GM19372 (cell line): ENCODE data around the gene PVR.

Source experiments
- ATAC-seq: cut with Tn5 transposase; IDR thresholded peaks from one replicate; pipeline ENCODE4 v1.9.1; 2021; ENCODE audit warnings: mild to moderate bottlenecking, low read depth, moderate library complexity; ENCODE audit not compliant: unreplicated experiment

PVR gene

DNA sequence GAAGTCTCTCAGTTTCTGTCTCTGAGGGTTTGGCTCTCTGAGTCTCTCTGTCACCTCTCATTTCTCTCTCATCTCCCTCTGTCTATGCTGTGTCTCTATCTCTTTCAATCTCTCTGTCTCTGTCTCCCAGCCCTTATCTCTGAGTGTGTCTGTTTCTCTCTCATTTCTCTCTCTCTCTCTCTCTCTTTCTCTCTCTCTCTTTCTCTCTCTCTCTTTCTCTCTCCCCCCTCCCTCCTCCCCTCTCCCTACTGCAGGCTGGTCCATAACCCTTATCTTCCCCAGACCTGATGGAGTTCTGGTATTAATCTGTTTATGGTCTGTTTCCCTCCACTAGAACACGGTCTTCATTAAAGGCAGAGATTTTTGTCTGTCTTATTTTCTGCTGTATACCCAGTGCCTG, 1.3 kb upstream of the PVR start:
- ATAC-seq, result no peak

GRCh38 chr19:44644402-44645016, 799 bp downstream of the PVR start:
- ATAC-seq, result no peak

- ATAC-seq, result no peak
These were observed 1.8 kb downstream of the PVR start for GRCh38 chr19:44645407-44646048.

GRCh38 chr19:44646049-44646416, 2.3 kb downstream of the PVR start:
- no peak for ATAC-seq

DNA sequence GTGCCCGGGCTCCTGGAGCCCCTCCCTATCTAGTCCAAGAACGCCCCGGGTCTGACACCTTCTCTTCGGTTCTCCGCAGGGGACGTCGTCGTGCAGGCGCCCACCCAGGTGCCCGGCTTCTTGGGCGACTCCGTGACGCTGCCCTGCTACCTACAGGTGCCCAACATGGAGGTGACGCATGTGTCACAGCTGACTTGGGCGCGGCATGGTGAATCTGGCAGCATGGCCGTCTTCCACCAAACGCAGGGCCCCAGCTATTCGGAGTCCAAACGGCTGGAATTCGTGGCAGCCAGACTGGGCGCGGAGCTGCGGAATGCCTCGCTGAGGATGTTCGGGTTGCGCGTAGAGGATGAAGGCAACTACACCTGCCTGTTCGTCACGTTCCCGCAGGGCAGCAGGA, 3.4 kb downstream of the PVR start:
- ATAC-seq, result no peak

GRCh38 chr19:44648631-44649251, 5.0 kb downstream of the PVR start:
- ATAC-seq, result no peak

DNA sequence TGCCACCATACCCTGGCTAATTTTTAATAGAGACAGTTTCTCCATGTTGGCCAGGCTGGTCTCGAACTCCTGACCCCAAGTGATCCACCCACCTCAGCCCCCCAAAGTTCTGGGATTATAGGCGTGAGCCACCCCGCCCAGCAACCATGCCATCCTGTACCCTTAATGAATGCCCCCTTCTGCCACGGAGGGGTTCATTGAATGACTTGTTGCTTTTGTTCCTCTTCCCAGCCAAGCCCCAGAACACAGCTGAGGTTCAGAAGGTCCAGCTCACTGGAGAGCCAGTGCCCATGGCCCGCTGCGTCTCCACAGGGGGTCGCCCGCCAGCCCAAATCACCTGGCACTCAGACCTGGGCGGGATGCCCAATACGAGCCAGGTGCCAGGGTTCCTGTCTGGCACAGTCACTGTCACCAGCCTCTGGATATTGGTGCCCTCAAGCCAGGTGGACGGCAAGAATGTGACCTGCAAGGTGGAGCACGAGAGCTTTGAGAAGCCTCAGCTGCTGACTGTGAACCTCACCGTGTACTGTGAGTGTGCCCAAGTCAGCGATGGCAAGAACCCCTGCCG, 6.0 kb downstream of the PVR start:
- ATAC-seq, result no peak

DNA sequence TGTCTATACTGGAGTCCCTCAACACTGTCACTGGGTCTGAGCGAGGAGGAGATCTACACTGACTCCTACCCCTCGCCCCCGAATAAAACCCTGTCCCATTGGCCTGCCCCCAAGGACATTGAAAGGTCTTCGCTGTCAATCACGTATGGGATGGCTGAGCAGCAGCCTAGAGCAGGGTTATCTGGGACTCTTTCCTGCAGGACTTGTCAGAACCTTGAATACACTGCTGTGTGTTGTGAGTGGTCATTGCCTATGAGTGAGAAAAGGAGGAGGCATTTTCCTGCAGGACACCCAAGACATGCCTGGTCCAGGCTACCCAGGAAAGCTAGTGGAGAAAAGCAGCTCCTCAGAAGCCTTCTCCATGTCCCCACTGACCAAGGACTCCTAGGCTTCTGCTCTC, 9.6 kb downstream of the PVR start:
- no peak for ATAC-seq

DNA sequence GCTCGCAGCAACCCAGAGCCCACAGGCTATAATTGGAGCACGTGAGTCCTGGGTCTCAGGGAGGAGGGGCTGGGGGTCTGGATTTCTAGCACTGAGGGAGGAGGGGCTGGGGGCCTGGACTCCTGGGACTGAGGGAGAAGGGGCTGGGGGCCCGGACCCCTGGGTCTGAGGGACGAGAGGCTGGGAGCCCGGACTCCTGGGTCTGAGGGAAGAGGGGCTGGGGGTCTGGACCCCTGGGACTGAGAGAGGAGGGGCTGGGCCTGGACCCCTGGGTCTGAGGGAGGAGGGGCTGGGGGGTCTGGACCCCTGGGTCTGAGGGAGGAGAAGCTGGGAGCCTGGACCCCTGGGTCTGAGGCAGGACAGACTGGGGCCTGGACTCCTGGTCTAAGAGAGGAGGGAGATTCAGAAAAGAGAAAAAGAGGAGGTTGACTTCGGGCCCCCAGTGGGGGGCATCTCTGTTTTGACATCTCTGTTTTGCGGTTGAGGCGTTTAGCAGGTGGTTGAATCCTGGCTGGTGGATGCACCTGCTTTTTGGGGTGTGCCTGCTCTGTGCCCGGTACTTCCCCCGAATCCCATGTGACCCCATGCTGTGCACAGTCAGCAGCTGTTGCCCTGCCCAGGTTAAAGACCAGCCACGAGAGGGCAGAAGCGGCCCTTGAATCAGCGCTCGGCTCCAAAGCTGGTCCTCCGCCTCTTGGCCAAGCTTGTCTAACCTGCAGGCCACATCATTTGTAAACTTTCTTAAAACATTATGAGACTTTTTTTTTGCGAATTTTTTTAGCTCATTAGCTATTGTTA, 10.5 kb downstream of the PVR start:
- peak; percentile 82 for ATAC-seq

- no peak for ATAC-seq
These were observed 13.7 kb downstream of the PVR start for GRCh38 chr19:44657211-44657921.

DNA sequence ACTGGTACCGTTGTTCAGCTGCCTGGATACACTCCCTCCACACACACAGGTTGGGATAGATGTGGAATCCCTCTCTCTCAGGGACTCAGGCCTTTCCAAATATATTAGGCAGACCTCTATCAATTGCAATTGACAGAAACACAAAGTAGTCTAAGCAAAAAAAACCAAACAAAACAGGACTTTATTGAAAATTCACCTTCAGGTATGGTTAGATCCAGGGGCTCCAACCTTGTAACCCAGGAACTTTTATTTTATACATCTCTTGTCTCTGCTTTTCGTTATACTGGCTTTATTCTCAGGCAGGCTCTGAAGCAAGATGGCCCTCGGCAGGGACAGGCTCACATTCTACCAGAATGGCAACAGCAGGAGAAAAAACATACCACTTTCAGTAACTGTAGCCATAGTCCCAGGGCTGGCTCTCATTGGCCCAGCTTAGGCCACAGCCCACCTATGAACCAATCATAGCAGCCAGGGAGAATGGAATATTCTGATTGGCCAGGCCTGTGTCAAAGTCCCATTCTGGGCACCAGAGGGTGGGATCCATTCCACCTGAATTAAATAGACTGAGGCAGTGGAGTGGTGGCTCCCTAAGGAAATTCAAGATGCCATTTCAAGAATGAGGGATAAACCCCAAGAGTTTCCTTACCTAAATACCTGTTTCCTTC, 14.5 kb downstream of the PVR start:
- no peak for ATAC-seq

DNA sequence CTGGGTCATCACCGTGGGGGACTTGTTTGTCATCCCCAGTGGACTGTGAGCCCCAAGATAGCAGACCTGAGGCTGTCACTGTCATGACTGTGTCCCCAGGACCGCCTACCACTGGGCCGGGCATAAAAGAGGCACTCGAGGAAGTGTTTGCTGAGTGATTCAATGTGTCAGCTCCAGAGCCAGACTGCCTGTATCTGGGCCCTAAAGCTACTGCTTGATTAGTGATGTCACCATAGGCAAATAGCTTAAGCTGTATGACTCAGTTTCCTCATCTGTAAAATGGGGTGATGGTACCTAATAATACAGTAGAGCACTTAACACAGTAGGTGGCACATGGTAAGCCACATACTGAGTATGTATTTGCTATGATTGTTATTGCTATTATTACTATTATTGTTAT, 16.4 kb downstream of the PVR start:
- no peak for ATAC-seq

DNA sequence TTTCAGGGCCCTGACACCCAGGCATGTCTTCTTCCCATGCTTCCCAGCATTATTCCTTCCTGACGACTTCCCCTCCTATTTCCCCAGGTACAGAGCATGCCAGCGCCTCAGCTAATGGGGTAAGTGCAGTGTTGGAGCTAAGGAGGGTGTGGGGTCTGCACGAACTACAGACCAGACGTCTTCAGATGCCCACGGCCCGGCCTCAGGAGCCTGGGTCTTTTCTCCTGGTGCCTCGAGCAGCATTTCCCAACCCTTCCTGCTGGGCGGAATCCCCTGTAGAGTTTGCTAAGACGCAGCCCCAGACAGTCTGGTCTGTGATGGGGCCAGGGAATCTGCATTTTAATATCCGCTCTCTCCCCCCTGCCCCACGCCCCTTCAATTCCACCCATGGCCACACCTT, 17.5 kb downstream of the PVR start:
- no peak for ATAC-seq

DNA sequence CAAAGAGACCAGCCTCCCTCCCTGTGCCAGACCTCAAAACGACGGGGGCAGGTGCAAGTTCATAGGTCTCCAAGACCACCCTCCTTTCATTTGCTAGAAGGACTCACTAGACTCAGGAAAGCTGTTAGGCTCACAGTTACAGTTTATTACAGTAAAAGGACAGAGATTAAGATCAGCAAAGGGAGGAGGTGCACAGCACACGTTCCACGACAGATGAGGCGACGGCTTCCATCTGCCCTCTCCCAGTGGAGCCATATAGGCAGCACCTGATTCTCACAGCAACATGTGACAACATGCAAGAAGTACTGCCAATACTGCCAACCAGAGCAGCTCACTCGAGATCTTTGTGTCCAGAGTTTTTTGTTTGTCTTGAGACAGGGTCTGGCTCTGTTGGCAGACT, 18.2 kb downstream of the PVR start:
- ATAC-seq, result no peak

GRCh38 chr19:44662691-44663385, 19.1 kb downstream of the PVR start:
- no peak for ATAC-seq

GRCh38 chr19:44663996-44664395, 20.3 kb downstream of the PVR start:
- no peak for ATAC-seq

DNA sequence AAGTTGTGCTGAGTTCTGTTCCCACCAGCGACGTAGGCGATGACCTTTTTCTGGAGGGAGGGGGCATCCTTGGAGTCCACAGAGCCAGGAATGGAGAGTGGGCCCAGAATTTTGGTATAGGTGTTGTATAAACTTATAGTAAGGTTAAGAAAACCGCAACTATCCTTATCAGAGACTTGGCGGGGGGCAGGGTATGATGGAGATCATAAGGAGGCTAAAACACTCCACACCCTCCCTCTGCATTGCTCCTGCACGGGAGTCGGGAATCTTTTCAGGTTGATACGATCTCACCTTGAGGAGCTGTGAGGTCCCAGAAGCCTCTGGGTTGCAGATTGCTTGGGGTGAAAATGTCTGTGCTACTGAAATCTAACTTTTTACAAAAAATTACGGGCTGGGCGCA, 21.3 kb downstream of the PVR start:
- ATAC-seq, result no peak

- no peak for ATAC-seq
These were observed 23.3 kb downstream of the PVR start for GRCh38 chr19:44666852-44667556.
